MCF 10A (cell line): Measurements from ENCODE around the gene PSMF1. TPM values are rescaled to one million over a fixed set of nuclear protein-coding genes. Genes with fewer than 3 reads are reported as not detected.

Experiments used
- BruUV-seq: library from RNA; stranded (reverse); fragments of 400-500 nt; replicated peaks from 2 replicates; lab custom pipeline; 2021; lab: Mats Ljungman, UMichigan
- CTCF ChIA-PET: fragments of 300-600 bp; sonication (Branson Sonifier 250); formaldehyde crosslinking; extraction: SDS; loops from one replicate; lab custom pipeline; 2021; ENCODE audit warnings: antibody characterized with exemption, inconsistent platforms; lab: Yijun Ruan, JAX
- POLR2A ChIA-PET: fragments of 300-600, 350-650 bp; sonication (Branson Sonifier 250); formaldehyde crosslinking; extraction: SDS; loops from one replicate; lab custom pipeline; 2020; ENCODE audit warnings: antibody characterized with exemption, inconsistent platforms; lab: Yijun Ruan, JAX
- DNase-seq: peaks from one replicate; pipeline ENCODE4 v3.0.0-alpha.2; 2018; ENCODE audit not compliant: unreplicated experiment
- H3K27ac Mint-ChIP-seq: one replicate; pipeline ENCODE4 v1.8.0; 2022; ENCODE audit warnings: mild to moderate bottlenecking, low read depth, mixed read lengths; ENCODE audit not compliant: unreplicated experiment
- H3K27me3 Mint-ChIP-seq: one replicate; pipeline ENCODE4 v1.8.0; 2022; ENCODE audit warnings: mixed read lengths; ENCODE audit not compliant: insufficient read depth, unreplicated experiment
- H3K36me3 Mint-ChIP-seq: one replicate; pipeline ENCODE4 v1.8.0; 2022; ENCODE audit warnings: mild to moderate bottlenecking, moderate library complexity, mixed read lengths; ENCODE audit not compliant: insufficient read depth, unreplicated experiment
- H3K4me1 Mint-ChIP-seq: one replicate; pipeline ENCODE4 v1.8.0; 2022; ENCODE audit warnings: mixed read lengths; ENCODE audit not compliant: insufficient read depth, unreplicated experiment
- H3K4me3 Mint-ChIP-seq: one replicate; pipeline ENCODE4 v1.8.0; 2022; ENCODE audit warnings: mild to moderate bottlenecking, moderate library complexity, mixed read lengths; ENCODE audit not compliant: unreplicated experiment
- H3K9me3 Mint-ChIP-seq: one replicate; pipeline ENCODE4 v1.8.0; 2022; ENCODE audit warnings: mixed read lengths; ENCODE audit not compliant: unreplicated experiment
- CTCF ChIP-seq: fragments of 200-600 bp; IDR thresholded peaks from one replicate; pipeline ENCODE4 v1.8.0; 2022; ENCODE audit warnings: antibody characterized with exemption, mild to moderate bottlenecking; ENCODE audit not compliant: unreplicated experiment
- intact Hi-C: fragments of 100-400 bp; cut with micrococcal nuclease; formaldehyde crosslinking; loops from 2 replicates; pipeline ENCODE4 v1.14.1; 2022
- total RNA-seq: library from RNA; stranded (reverse); gene quantifications from 2 replicates; pipeline ENCODE4 v1.2.3, GENCODE V29; 2022

PSMF1 gene
- total RNA-seq, 1 experiment from 2014 or later = 207 TPM

DNA sequence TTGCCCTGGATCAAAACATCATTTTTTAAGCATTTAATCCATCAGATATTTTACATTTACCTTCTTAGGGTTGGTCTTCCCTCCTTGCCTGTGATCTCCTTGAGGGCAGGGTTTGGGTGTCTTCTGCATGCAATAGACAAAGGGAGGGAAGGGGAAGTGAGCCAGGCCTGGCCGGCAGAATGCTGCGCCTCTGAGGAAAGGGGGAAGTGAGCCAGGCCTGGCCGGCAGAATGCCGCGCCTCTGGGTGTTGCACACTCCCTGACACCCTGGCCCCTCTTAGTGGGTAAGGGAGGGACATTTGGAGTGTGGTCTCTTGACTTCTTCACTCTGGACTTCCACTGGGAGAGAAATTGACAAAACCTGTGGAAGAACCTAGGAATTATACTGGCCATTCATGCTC is 12.4 kb downstream of the PSMF1 start:
- intact Hi-C loops = no loop called here
- no peak overlapping the region for H3K27ac Mint-ChIP-seq
- BruUV-seq = no TSS peak
- no peak overlapping the region for H3K4me3 Mint-ChIP-seq
- no peaks in the 10 kb centered on the region for H3K9me3 Mint-ChIP-seq
- H3K36me3 Mint-ChIP-seq = peaks cover 75% of the 10 kb centered on the region
- POLR2A ChIA-PET = interaction anchor here (2.3 kb wide), 1 partner anchor 12 kb away, joined by 4 read pairs; the partner anchor contains the start of gene PSMF1
- DNase-seq = no peak
- H3K4me1 Mint-ChIP-seq = no peaks in the 10 kb centered on the region
- TF ChIP-seq CTCF = no peak
- CTCF ChIA-PET = interaction anchor here (0.6 kb wide), 1 partner anchor 12 kb away, joined by 3 read pairs; no protein-coding TSS in a partner anchor
- no peaks in the 10 kb centered on the region for H3K27me3 Mint-ChIP-seq

DNA sequence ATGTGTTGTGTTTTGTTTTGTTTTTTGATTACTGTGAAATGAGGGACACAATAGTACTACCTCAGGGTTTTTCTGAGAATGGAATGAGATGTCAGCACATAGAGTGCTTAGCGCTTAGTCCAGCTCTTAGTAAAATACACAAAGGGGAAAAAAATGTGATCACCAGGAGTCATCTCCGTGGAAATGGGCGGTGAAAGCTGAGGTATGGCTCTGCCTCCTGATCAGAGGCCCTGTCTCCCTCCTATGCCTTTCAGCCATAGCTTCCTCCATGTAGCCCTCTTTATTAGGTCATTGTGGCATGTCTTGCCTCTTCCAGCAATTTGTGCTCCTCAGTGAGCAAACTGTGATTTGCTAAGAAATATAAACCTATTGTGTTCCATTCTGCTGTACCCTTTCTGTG is 13.0 kb downstream of the PSMF1 start:
- peaks cover 75% of the 10 kb centered on the region for H3K36me3 Mint-ChIP-seq
- ChIA-PET POLR2A (interaction anchor here (0.6 to 2.3 kb wide), 2 partner anchors 13 to 26 kb away, joined by 4 to 6 read pairs; partner anchors contain the start of gene PSMF1), CTCF (interaction anchor here (0.6 kb wide), 2 partner anchors 45 to 61 kb away, joined by 3 to 4 read pairs; no protein-coding TSS in a partner anchor)
- H3K4me3 Mint-ChIP-seq = no peak overlapping the region
- no peak for TF ChIP-seq CTCF
- H3K4me1 Mint-ChIP-seq = no peaks in the 10 kb centered on the region
- no peaks in the 10 kb centered on the region for H3K9me3 Mint-ChIP-seq
- no peak for DNase-seq
- H3K27me3 Mint-ChIP-seq = no peaks in the 10 kb centered on the region
- H3K27ac Mint-ChIP-seq = no peak overlapping the region
- no TSS peak for BruUV-seq
- intact Hi-C loops = no loop called here

DNA sequence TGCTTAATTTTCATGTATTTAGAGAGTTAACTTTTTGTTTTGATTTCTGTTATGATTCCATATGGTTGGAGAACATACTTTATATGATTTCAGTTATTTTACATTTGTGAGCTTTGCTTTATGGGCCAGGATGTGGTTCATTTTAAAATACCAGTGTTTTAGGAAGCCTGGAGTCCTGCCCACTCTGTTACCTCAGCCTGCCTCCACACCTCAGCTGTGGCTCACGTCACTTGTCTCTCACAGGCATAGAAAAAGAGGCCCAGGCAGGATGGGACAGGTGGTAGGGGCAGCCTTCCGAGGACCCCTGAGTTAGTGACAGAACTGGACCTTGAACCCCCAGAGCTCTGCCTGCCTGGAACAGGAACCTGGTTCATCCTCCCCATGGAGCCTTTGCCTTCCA is 16.0 kb downstream of the PSMF1 start:
- TF ChIP-seq CTCF = no peak
- ChIA-PET CTCF (interaction anchor here (1.4 to 1.5 kb wide), 2 partner anchors 16 to 79 kb away, joined by 4 to 5 read pairs; partner anchors contain the start of gene PSMF1), POLR2A (interaction anchor here (1.0 kb wide), 1 partner anchor 16 kb away, joined by 3 read pairs; the partner anchor contains the start of gene PSMF1)
- Mint-ChIP-seq H3K27ac (peak overlapping the region; percentile 16), H3K27me3 (no peaks in the 10 kb centered on the region), H3K36me3 (peaks cover 75% of the 10 kb centered on the region), H3K9me3 (no peaks in the 10 kb centered on the region), H3K4me3 (no peak overlapping the region), H3K4me1 (no peaks in the 10 kb centered on the region)
- no TSS peak for BruUV-seq
- DNase-seq = no peak
- intact Hi-C loops = no loop called here

- DNase-seq = no peak
- CTCF ChIA-PET = interaction anchor here (1.4 to 1.5 kb wide), 2 partner anchors 16 to 78 kb away, joined by 4 to 5 read pairs; partner anchors contain the start of gene PSMF1
- Mint-ChIP-seq H3K27me3 (no peaks in the 10 kb centered on the region), H3K4me3 (no peak overlapping the region), H3K27ac (no peak overlapping the region), H3K9me3 (no peaks in the 10 kb centered on the region), H3K4me1 (no peaks in the 10 kb centered on the region), H3K36me3 (peaks cover 75% of the 10 kb centered on the region)
- POLR2A ChIA-PET = interaction anchor here (1.0 to 1.8 kb wide), 2 partner anchors 13 to 16 kb away, joined by 3 to 4 read pairs; partner anchors contain the start of gene PSMF1
- intact Hi-C loops = no loop called here
- BruUV-seq = no TSS peak
- no peak for TF ChIP-seq CTCF
Observed at GRCh38 chr20:1134836-1135235, 16.4 kb downstream of the PSMF1 start.
